ENCODE measurements around the gene CCAR1. TPM values are rescaled to one million over a fixed set of nuclear protein-coding genes. Genes with fewer than 3 reads are reported as not detected.
"Not testable (repeated sequence)": the region's sequence is repeated elsewhere in the genome, so short reads cannot be mapped to it uniquely, and the experiment has no call there.

Gene CCAR1
- total and polyA plus RNA-seq, 10 of the 15 experiments (the other 5 are each of a cell fraction or from before 2014, with no cell fraction given): 35.5 to 124 (median 79.0) TPM

GRCh38 chr10:68837626-68838322 is 116.7 kb downstream of the CCAR1 start:
- Histone ChIP-seq H3K27ac (ENCODE audit: control insufficient read depth, insufficient read depth) (no peak overlapping the region), H3K36me3 (ENCODE audit: control insufficient read depth in 2 of 2, insufficient read depth in 2 of 2, low read length in 1 of 2) (no peaks in the 10 kb centered on the region), H3K4me2 (ENCODE audit: control insufficient read depth, insufficient read depth) (no peak overlapping the region), H2AFZ (ENCODE audit: control insufficient read depth, low read depth, low read length) (no peak overlapping the region), H3K79me2 (ENCODE audit: control insufficient read depth, insufficient read depth, low read length) (no peaks in the 10 kb centered on the region), H3K4me3 (no peak overlapping the region), H3K9ac (ENCODE audit: control insufficient read depth, insufficient read depth, low read length) (no peak overlapping the region), H3K27me3 (replicated peaks in 1 of 2; ENCODE audit: control insufficient read depth in 2 of 2, insufficient read depth in 2 of 2, low read length in 1 of 2) (no peaks in the 10 kb centered on the region), H3K9me3 (replicated peaks; ENCODE audit: control insufficient read depth, insufficient read depth, low read length) (no peaks in the 10 kb centered on the region), H3K4me1 (ENCODE audit: control insufficient read depth, insufficient read depth, low read length) (no peaks in the 10 kb centered on the region), H4K20me1 (ENCODE audit: control insufficient read depth, insufficient read depth) (no peaks in the 10 kb centered on the region)
- ChIA-PET CTCF (no interaction called here), RAD21 (ENCODE audit: unreplicated experiment) (interaction anchor here (0.6 kb wide), 1 partner anchor 23 kb away, joined by 3 read pairs; no protein-coding TSS in a partner anchor), SMC1A (ENCODE audit: uncharacterized antibody, unreplicated experiment) (no interaction called here), POLR2A (no interaction called here)
- ATAC-seq (no peak), FAIRE-seq (no peak), DNase-seq (ENCODE audit: low read depth, low spot score) (no peak)
- in situ Hi-C loops (cut with MboI): no loop called here
- no TSS peak for BruUV-seq (replicated peaks)
- TF ChIP-seq ZZZ3 (IDR thresholded peaks at IDR 0.05; ENCODE audit: control insufficient read depth, insufficient read length, low read depth): no peak
- no peak for TF ChIP-seq HDGF (IDR thresholded peaks at IDR 0.05)
- TF ChIP-seq ZNF687 (IDR thresholded peaks at IDR 0.05): no peak
- no peak for TF ChIP-seq FOXM1 (IDR thresholded peaks at IDR 0.05; ENCODE audit: low read depth, low read length)
- no peak for TF ChIP-seq RFX5 (IDR thresholded peaks at IDR 0.05; ENCODE audit: low read depth, low read length)
- TF ChIP-seq ASH2L (IDR thresholded peaks at IDR 0.05; ENCODE audit: borderline replicate concordance, low read depth): no peak
- TF ChIP-seq CEBPZ (IDR thresholded peaks at IDR 0.05; ENCODE audit: low read depth, low read length): no peak
- TF ChIP-seq EED (IDR thresholded peaks at IDR 0.05; ENCODE audit: low read depth): no peak
- TF ChIP-seq PAX5 (IDR thresholded peaks at IDR 0.05; ENCODE audit: borderline replicate concordance, low read depth, low read length): no peak
- no peak for TF ChIP-seq SMAD5 (IDR thresholded peaks at IDR 0.05; ENCODE audit: low read depth)
- 42% methylated on average over 8 of the region's 8 CpGs for WGBS (ENCODE audit: insufficient coverage, insufficient replicate concordance, low lambda C conversion rate, missing lambda C conversion rate)
- intact Hi-C loops (cut with micrococcal nuclease; ENCODE audit: unreplicated experiment): no loop called here

- H4K20me1 ChIP-seq (ENCODE audit: control insufficient read depth, insufficient read depth); DNase-seq (ENCODE audit: low read depth, low spot score); H3K36me3 ChIP-seq (ENCODE audit: control insufficient read depth in 2 of 2, insufficient read depth in 2 of 2, low read length in 1 of 2); SMC1A ChIA-PET (ENCODE audit: uncharacterized antibody, unreplicated experiment); in situ Hi-C loops (cut with MboI); CTCF ChIA-PET; intact Hi-C loops (cut with micrococcal nuclease; ENCODE audit: unreplicated experiment); BruUV-seq (replicated peaks); H3K27me3 ChIP-seq (replicated peaks in 1 of 2; ENCODE audit: control insufficient read depth in 2 of 2, insufficient read depth in 2 of 2, low read length in 1 of 2); RAD21 ChIA-PET (ENCODE audit: unreplicated experiment); POLR2A ChIA-PET; H3K4me3 ChIP-seq; H3K79me2 ChIP-seq (ENCODE audit: control insufficient read depth, insufficient read depth, low read length); H3K4me2 ChIP-seq (ENCODE audit: control insufficient read depth, insufficient read depth); H2AFZ ChIP-seq (ENCODE audit: control insufficient read depth, low read depth, low read length); H3K9ac ChIP-seq (ENCODE audit: control insufficient read depth, insufficient read depth, low read length); FAIRE-seq; H3K4me1 ChIP-seq (ENCODE audit: control insufficient read depth, insufficient read depth, low read length); ATAC-seq; H3K27ac ChIP-seq (ENCODE audit: control insufficient read depth, insufficient read depth); H3K9me3 ChIP-seq (replicated peaks; ENCODE audit: control insufficient read depth, insufficient read depth, low read length): not testable (repeated sequence)
- 65% methylated on average over 9 of the region's 9 CpGs for WGBS (ENCODE audit: insufficient coverage, insufficient replicate concordance, low lambda C conversion rate, missing lambda C conversion rate)
Measured at GRCh38 chr10:68840650-68841049, 119.6 kb downstream of the CCAR1 start.
